ENCODE results near the gene RAB11B. TPM values are rescaled to one million over a fixed set of nuclear protein-coding genes. Genes with fewer than 3 reads are reported as not detected.
"Not testable (repeated sequence)": the region's sequence is repeated elsewhere in the genome, so short reads cannot be mapped to it uniquely, and the experiment has no call there.

RAB11B gene
- total RNA-seq, result 100 to 1,000 TPM in 3 of 4 donors, 10 to 100 TPM in 1; 76.2 to 181 (median 151) TPM

DNA sequence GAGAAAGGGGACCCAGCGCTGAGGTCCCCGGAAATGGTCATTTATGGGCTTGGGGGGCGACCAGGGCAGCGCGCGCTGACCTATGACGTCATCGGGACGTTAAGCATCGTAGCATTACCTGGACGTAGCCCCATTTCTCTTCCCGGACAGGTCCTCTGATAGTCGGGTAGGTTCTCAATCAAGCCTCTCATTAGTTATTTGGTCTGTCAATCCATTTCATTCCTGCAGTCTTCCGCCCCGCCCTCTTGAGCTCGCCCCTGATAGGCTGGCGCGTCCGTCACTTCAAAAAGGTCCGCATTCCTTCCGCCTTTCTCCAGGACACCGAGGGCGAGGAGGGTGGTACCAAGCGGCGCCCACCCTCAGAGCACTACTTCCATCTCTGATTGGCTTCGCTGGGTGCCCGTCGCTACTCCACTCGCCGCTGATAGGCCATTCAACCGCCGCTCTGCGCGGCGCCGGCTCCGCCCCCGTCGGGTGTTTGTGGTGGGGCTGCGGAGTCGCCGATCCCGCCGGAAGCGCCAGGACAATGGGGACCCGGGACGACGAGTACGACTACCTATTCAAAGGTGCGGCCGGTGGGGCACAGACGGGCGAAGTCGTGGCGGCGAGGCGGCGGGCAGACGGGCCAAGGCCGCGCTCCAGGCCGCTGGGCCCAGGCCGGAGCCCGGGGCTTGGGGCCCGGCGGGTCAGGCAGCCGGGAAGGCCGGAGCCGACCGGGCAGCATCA, at the start of gene RAB11B:
Gene RAB11B, plus strand, starts transcription at position 470 of the 726 bp plus-strand sequence. Its CDS starts 57 bp downstream, at position 527.
- peak within 1 kb of the TSS; percentile 68 to 100 (median 98) for H3K4me3 ChIP-seq
- no peaks in the 10 kb centered on the region for H3K27me3 ChIP-seq
- H3K27ac ChIP-seq, result peak within 1 kb of the TSS; percentile 97 to 100 (median 100)
- peaks cover 0 to 42% (median 4%) of the 10 kb centered on the region in 4 donors for H3K4me1 ChIP-seq
- TF ChIP-seq, protein P1, sequence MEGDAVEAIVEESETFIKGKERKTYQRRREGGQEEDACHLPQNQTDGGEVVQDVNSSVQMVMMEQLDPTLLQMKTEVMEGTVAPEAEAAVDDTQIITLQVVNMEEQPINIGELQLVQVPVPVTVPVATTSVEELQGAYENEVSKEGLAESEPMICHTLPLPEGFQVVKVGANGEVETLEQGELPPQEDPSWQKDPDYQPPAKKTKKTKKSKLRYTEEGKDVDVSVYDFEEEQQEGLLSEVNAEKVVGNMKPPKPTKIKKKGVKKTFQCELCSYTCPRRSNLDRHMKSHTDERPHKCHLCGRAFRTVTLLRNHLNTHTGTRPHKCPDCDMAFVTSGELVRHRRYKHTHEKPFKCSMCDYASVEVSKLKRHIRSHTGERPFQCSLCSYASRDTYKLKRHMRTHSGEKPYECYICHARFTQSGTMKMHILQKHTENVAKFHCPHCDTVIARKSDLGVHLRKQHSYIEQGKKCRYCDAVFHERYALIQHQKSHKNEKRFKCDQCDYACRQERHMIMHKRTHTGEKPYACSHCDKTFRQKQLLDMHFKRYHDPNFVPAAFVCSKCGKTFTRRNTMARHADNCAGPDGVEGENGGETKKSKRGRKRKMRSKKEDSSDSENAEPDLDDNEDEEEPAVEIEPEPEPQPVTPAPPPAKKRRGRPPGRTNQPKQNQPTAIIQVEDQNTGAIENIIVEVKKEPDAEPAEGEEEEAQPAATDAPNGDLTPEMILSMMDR (IDR thresholded peaks at IDR 0.05), result no peak
- TF ChIP-seq POLR2A (IDR thresholded peaks at IDR 0.05), result peak; percentile 58 to 78
- no peaks in the 10 kb centered on the region for H3K36me3 ChIP-seq
- H3K9me3 ChIP-seq, result peaks cover 0 to 3% (median 0%) of the 10 kb centered on the region in 4 donors
- peak; percentile 98 to 100 (median 99) for DNase-seq

DNA sequence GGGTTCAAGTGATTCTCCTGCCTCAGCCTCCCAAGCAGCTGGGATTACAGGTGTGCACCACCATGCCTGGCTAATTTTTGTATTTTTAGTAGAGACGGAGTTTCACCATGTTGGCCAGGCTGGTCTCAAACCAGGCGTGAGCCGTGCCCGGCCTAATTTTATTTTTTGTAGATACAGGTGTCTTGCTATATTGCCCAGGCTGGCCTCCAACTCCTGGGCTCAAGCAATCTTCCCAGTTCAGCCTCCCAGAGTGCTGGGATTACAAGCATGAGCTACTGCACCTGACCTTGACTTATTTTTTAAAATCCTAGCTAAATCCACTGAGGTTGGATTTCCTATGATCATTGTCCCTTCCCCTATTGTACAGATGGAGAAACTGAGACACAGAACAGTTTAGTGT, 48.7 kb upstream of the RAB11B start:
- DNase-seq, H3K9me3 ChIP-seq, H3K36me3 ChIP-seq, H3K27me3 ChIP-seq, H3K4me3 ChIP-seq: not testable (repeated sequence)
- Histone ChIP-seq H3K27ac (peak overlapping the region in 2 of 4 donors; percentile 70 to 74), H3K4me1 (peaks cover 0 to 12% (median 2%) of the 10 kb centered on the region in 4 donors)

DNA sequence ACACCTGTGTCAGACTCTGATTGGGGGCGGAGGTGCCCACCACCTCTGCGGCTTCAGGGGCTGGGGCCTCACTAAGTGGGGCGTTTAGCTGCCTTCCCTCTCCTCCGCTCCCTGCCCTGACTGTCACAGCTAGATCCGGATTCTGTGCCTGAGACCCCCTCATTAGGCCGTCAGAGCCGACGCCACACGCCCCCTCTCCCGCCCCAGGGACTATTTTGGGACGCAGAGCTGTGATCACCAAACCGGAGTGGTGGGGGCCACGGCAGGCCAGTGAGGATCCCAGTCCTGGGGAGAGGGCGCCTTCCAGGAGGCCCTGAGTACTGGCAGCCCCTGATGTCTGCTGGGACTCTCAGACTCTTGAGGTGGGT, 47.9 kb upstream of the RAB11B start:
- no peaks in the 10 kb centered on the region for H3K36me3 ChIP-seq
- peaks cover 0 to 12% (median 2%) of the 10 kb centered on the region in 4 donors for H3K4me1 ChIP-seq
- TF ChIP-seq, protein P1 (IDR thresholded peaks at IDR 0.05), result no peak
- TF ChIP-seq POLR2A (IDR thresholded peaks at IDR 0.05), result no peak
- H3K4me3 ChIP-seq, result peak overlapping the region in 3 of 4 donors; percentile 45 to 62 (median 53)
- no peak for DNase-seq
- peak overlapping the region; percentile 47 to 74 (median 66) for H3K27ac ChIP-seq
- H3K9me3 ChIP-seq, result no peaks in the 10 kb centered on the region
- peaks cover 0 to 3% of the 10 kb centered on the region in 2 donors for H3K27me3 ChIP-seq

DNA sequence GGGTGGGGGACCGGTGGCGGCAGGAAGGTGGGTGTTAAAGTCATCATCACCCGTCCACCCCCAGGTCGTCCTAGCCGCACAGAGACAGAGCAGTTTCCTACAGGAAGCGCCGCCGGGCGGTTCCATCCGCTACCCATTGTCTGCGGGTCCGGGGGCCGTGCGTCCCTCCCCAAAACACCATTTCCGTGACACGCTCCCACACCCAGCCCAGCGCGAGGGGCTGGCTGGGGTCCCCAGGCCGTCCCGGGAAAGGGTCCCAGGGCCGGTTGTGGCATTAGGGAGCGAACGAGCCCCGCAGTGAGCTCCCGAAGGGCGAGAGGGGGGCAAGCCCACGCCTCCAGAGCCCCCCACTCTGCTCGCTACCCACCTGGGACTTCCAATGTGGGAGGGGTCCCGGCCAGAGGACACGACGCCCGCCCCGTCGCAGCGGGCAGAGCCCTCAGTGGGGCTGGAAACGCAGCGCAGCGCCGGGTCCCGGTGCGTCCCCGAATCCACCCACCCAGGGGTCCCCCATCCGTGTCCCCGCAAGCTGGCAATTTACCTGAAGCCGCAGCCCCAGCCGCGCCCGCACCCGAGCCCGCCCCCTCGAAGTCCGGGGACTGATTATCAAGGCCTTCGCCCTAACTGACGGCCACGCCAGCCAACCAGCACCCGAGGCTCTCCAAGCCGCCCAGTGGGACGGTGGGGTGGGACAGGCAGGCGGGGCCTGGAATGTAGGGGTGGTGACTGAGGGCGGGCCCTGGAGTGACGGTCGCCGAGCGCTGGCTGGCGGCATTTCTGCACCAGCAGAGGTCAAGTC, 47.3 kb upstream of the RAB11B start, which contains the start of gene KANK3:
Gene KANK3, minus strand, starts transcription at position 579 of the 799 bp plus-strand sequence. CDS start 5,434 bp downstream, outside the sequence.
- no peaks in the 10 kb centered on the region for H3K36me3 ChIP-seq
- peak within 1 kb of the TSS; percentile 47 to 74 (median 66) for H3K27ac ChIP-seq
- H3K4me3 ChIP-seq, result peak within 1 kb of the TSS; percentile 28 to 62 (median 49)
- peaks cover 0 to 3% of the 10 kb centered on the region in 2 donors for H3K27me3 ChIP-seq
- TF ChIP-seq, protein P1 (IDR thresholded peaks at IDR 0.05), result peak in 2 of 6 experiments; percentile 16 to 21
- no peak for TF ChIP-seq POLR2A (IDR thresholded peaks at IDR 0.05)
- peak; percentile 85 to 97 (median 93) for DNase-seq
- peaks cover 0 to 12% (median 2%) of the 10 kb centered on the region in 4 donors for H3K4me1 ChIP-seq
- no peaks in the 10 kb centered on the region for H3K9me3 ChIP-seq

DNA sequence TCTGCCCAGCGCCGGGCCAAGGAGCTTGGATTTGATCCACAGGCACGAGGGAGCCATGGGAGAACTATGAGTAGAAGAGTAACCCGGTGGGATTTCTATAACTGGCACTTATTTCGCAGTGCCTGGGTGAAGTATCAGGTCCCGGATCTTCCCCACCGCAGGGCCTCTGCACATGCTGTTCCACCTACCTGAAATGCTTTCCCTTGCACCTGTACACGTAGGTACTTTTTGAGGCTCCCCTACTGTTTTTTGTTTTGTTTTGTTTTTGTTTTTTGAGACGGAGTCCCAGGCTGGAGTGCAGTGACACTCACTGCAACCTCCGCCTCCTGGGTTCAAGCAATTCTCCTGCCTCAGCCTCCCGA, 46.7 kb upstream of the RAB11B start:
- no peak for TF ChIP-seq POLR2A (IDR thresholded peaks at IDR 0.05)
- TF ChIP-seq, protein P1 (IDR thresholded peaks at IDR 0.05), result no peak
- H3K4me3 ChIP-seq, result peak overlapping the region in 3 of 4 donors; percentile 45 to 62 (median 53)
- peaks cover 0 to 3% of the 10 kb centered on the region in 2 donors for H3K27me3 ChIP-seq

DNA sequence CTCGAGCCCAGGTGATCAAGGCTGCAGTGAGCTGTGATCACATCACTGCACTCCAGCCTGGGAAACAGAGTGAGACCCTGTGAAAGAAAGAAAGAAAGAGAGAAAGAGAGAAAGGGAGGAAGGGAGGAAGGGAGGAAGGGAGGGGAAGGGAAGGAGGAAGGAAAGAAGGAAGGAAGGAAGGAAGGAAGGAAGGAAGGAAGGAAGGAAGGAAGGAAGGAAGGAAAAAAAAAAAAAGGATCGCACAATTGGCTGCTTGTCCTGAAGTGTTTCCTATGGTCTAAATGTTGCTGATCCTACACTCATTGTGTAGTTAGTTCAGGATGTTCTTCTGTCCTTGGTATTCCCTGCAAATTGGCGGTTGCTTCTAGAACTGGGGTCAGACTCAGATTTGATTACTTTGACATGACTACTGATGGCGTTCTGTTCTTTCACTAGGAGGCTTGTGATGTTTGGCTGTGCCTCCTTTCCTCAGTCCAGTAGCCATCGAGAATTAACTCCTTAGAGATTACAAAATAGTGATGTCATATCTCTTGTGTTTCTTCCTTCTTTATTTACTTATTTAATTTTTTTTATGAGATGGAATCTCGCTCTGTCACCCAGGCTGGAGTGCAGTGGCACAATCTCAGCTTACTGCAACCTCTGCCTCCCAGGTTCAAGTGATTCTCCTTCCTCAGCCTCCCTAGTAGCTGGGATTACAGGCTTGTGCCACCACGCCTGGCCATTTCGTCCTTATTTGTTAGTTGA, 40.4 kb upstream of the RAB11B start:
- H3K4me3 ChIP-seq, H3K27ac ChIP-seq, DNase-seq, H3K9me3 ChIP-seq, H3K4me1 ChIP-seq, H3K36me3 ChIP-seq, H3K27me3 ChIP-seq: not testable (repeated sequence)

More for the DNA sequence above, 46.7 kb upstream of the RAB11B start:
- Histone ChIP-seq H3K4me1 (peaks cover 0 to 12% (median 2%) of the 10 kb centered on the region in 4 donors), H3K36me3 (no peaks in the 10 kb centered on the region), H3K27ac (no peak overlapping the region), H3K9me3 (no peaks in the 10 kb centered on the region)
- no peak for DNase-seq

All from Peyer's patch (tissue), 4 donors.